Parathyroid adenoma (tissue), 2 donors: ENCODE results near the gene TSEN2.

ENCODE experiments used
- H2AFZ ChIP-seq: fragments of 300-600 bp; sonication (generic); one replicate; pipeline ENCODE4 v1.7.0; 2017; ENCODE audit warnings: antibody characterized with exemption, mild to moderate bottlenecking
- H3K27ac ChIP-seq: fragments of 300-600 bp; sonication (generic); one replicate; pipeline ENCODE4 v1.7.0; 2017
- H3K27me3 ChIP-seq: fragments of 300-600 bp; sonication (generic); one replicate; pipeline ENCODE4 v1.7.0; 2017; ENCODE audit warnings: low read length; ENCODE audit not compliant: control insufficient read depth, insufficient read depth
- H3K36me3 ChIP-seq: fragments of 300-600 bp; sonication (generic); one replicate; pipeline ENCODE4 v1.7.0; 2017; ENCODE audit warnings: low read length; ENCODE audit not compliant: control insufficient read depth, insufficient read depth
- H3K4me1 ChIP-seq: fragments of 300-600 bp; sonication (generic); one replicate; pipeline ENCODE4 v1.7.0; 2017; ENCODE audit warnings: control low read depth
- H3K4me2 ChIP-seq: fragments of 300-600 bp; sonication (generic); one replicate; pipeline ENCODE4 v1.7.0; 2017; ENCODE audit warnings: low read length
- H3K4me3 ChIP-seq: fragments of 300-600 bp; sonication (generic); one replicate; pipeline ENCODE4 v1.7.0; 2017; ENCODE audit warnings: low read depth, low read length
- H3K79me2 ChIP-seq: fragments of 300-600 bp; sonication (generic); one replicate; pipeline ENCODE4 v1.7.0; 2017; ENCODE audit warnings: control low read depth
- H3K9ac ChIP-seq: fragments of 300-600 bp; sonication (generic); one replicate; pipeline ENCODE4 v1.7.0; 2017; ENCODE audit warnings: mild to moderate bottlenecking
- H3K9me3 ChIP-seq: fragments of 300-600 bp; sonication (generic); one replicate; pipeline ENCODE4 v1.7.0; 2017; ENCODE audit warnings: low read length; ENCODE audit not compliant: control insufficient read depth
- TF ChIP-seq, protein P1 (sequence below): fragments of 300-600 bp; sonication (generic); IDR thresholded peaks from one replicate; pipeline ENCODE4 v1.7.0; 2017; ENCODE audit warnings: antibody characterized with exemption, mild to moderate bottlenecking
- donor health status: primary hyperparathyroidism.

The TSEN2 gene

DNA sequence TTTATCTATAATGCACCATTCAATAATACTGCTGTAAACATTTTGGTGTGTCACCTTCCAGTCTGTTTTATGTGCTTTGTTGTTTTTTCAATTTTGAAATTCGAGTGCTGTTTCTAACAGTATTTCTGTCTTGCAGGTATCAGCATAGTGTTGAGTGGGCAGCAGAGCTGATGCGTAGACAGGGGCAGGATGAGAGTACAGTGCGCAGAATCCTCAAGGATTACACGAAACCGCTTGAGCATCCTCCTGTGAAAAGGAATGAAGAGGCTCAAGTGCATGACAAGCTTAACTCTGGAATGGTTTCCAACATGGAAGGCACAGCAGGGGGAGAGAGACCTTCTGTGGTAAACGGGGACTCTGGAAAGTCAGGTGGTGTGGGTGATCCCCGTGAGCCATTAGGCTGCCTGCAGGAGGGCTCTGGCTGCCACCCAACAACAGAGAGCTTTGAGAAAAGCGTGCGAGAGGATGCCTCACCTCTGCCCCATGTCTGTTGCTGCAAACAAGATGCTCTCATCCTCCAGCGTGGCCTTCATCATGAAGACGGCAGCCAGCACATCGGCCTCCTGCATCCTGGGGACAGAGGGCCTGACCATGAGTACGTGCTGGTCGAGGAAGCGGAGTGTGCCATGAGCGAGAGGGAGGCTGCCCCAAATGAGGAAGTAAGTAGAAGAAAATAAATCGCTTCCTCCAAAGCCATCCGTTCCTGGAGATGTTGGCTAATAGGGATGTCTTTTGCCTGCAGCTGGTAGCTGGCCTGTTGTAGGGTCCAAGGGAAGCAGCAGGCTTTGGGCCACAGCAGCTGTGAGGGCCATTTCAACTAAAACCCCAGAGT is 19.1 kb downstream of the TSEN2 start:
- TF ChIP-seq, protein P1, sequence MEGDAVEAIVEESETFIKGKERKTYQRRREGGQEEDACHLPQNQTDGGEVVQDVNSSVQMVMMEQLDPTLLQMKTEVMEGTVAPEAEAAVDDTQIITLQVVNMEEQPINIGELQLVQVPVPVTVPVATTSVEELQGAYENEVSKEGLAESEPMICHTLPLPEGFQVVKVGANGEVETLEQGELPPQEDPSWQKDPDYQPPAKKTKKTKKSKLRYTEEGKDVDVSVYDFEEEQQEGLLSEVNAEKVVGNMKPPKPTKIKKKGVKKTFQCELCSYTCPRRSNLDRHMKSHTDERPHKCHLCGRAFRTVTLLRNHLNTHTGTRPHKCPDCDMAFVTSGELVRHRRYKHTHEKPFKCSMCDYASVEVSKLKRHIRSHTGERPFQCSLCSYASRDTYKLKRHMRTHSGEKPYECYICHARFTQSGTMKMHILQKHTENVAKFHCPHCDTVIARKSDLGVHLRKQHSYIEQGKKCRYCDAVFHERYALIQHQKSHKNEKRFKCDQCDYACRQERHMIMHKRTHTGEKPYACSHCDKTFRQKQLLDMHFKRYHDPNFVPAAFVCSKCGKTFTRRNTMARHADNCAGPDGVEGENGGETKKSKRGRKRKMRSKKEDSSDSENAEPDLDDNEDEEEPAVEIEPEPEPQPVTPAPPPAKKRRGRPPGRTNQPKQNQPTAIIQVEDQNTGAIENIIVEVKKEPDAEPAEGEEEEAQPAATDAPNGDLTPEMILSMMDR = no peak
- Histone ChIP-seq H3K27ac (no peak overlapping the region), H3K79me2 (no peaks in the 10 kb centered on the region), H3K27me3 (no peaks in the 10 kb centered on the region), H3K4me2 (no peak overlapping the region), H3K4me1 (no peaks in the 10 kb centered on the region), H3K9ac (no peak overlapping the region), H2AFZ (no peak overlapping the region), H3K36me3 (no peaks in the 10 kb centered on the region), H3K4me3 (no peak overlapping the region), H3K9me3 (no peaks in the 10 kb centered on the region)

- Histone ChIP-seq H3K4me3 (no peak overlapping the region), H3K36me3 (no peaks in the 10 kb centered on the region), H3K9ac (no peak overlapping the region), H2AFZ (no peak overlapping the region), H3K27ac (no peak overlapping the region), H3K27me3 (no peaks in the 10 kb centered on the region), H3K4me2 (no peak overlapping the region), H3K9me3 (no peaks in the 10 kb centered on the region), H3K4me1 (no peaks in the 10 kb centered on the region), H3K79me2 (peaks cover 2% of the 10 kb centered on the region)
- TF ChIP-seq, protein P1 = no peak
Measured at GRCh38 chr3:12506201-12506709, 22.0 kb downstream of the TSEN2 start.

GRCh38 chr3:12507591-12508281 is 23.5 kb downstream of the TSEN2 start:
- Histone ChIP-seq H3K79me2 (peaks cover 2% of the 10 kb centered on the region), H3K4me3 (no peak overlapping the region), H3K36me3 (no peaks in the 10 kb centered on the region), H3K9me3 (no peaks in the 10 kb centered on the region), H3K27ac (no peak overlapping the region), H2AFZ (no peak overlapping the region), H3K4me2 (no peak overlapping the region), H3K4me1 (no peaks in the 10 kb centered on the region), H3K27me3 (no peaks in the 10 kb centered on the region), H3K9ac (no peak overlapping the region)
- TF ChIP-seq, protein P1 = no peak

- Histone ChIP-seq H3K9ac (no peak overlapping the region), H3K36me3 (no peaks in the 10 kb centered on the region), H3K9me3 (no peaks in the 10 kb centered on the region), H2AFZ (no peak overlapping the region), H3K27me3 (no peaks in the 10 kb centered on the region), H3K79me2 (peaks cover 2% of the 10 kb centered on the region), H3K27ac (no peak overlapping the region), H3K4me3 (no peak overlapping the region), H3K4me1 (no peaks in the 10 kb centered on the region), H3K4me2 (no peak overlapping the region)
- TF ChIP-seq, protein P1 = no peak
Measured at GRCh38 chr3:12508291-12508700, 24.0 kb downstream of the TSEN2 start.
